ENCODE results near the gene SLC34A1. TPM values are rescaled to one million over a fixed set of nuclear protein-coding genes. Genes with fewer than 3 reads are reported as not detected.

SLC34A1 gene
- total and polyA plus RNA-seq, 2 of the 13 experiments (the other 11 are each of a cell fraction or from before 2014, with no cell fraction given), result 0.03 to 0.20 TPM

- TF ChIP-seq KLF16 (CRISPR knock-in tag; IDR thresholded peaks at IDR 0.05) (peak in 1 of 2 experiments; percentile 54; a peak in 1 of 4 replicates), PHF8 (CRISPR knock-in tag; IDR thresholded peaks at IDR 0.05) (peak; percentile 79), YEATS2 (CRISPR knock-in tag; IDR thresholded peaks at IDR 0.05; ENCODE audit: borderline replicate concordance) (peak; percentile 63; the same call in 1 of the 2 replicates), ZNF263 (CRISPR knock-in tag; IDR thresholded peaks at IDR 0.05) (peak; percentile 97), ONECUT2 (CRISPR knock-in tag; IDR thresholded peaks at IDR 0.05) (no peak), ZNF280D (CRISPR knock-in tag; IDR thresholded peaks at IDR 0.05) (0 out of 2 replicates have a peak, but pooled peaks have one; percentile 33), DRAP1 (CRISPR knock-in tag; IDR thresholded peaks at IDR 0.05) (peak; percentile 63), PAX8 (CRISPR knock-in tag; IDR thresholded peaks at IDR 0.05; ENCODE audit: borderline replicate concordance) (peak; percentile 43; the same call in 1 of the 2 replicates), HOXD1 (CRISPR knock-in tag; IDR thresholded peaks at IDR 0.05) (no peak)
- TF ChIP-seq, protein P1, sequence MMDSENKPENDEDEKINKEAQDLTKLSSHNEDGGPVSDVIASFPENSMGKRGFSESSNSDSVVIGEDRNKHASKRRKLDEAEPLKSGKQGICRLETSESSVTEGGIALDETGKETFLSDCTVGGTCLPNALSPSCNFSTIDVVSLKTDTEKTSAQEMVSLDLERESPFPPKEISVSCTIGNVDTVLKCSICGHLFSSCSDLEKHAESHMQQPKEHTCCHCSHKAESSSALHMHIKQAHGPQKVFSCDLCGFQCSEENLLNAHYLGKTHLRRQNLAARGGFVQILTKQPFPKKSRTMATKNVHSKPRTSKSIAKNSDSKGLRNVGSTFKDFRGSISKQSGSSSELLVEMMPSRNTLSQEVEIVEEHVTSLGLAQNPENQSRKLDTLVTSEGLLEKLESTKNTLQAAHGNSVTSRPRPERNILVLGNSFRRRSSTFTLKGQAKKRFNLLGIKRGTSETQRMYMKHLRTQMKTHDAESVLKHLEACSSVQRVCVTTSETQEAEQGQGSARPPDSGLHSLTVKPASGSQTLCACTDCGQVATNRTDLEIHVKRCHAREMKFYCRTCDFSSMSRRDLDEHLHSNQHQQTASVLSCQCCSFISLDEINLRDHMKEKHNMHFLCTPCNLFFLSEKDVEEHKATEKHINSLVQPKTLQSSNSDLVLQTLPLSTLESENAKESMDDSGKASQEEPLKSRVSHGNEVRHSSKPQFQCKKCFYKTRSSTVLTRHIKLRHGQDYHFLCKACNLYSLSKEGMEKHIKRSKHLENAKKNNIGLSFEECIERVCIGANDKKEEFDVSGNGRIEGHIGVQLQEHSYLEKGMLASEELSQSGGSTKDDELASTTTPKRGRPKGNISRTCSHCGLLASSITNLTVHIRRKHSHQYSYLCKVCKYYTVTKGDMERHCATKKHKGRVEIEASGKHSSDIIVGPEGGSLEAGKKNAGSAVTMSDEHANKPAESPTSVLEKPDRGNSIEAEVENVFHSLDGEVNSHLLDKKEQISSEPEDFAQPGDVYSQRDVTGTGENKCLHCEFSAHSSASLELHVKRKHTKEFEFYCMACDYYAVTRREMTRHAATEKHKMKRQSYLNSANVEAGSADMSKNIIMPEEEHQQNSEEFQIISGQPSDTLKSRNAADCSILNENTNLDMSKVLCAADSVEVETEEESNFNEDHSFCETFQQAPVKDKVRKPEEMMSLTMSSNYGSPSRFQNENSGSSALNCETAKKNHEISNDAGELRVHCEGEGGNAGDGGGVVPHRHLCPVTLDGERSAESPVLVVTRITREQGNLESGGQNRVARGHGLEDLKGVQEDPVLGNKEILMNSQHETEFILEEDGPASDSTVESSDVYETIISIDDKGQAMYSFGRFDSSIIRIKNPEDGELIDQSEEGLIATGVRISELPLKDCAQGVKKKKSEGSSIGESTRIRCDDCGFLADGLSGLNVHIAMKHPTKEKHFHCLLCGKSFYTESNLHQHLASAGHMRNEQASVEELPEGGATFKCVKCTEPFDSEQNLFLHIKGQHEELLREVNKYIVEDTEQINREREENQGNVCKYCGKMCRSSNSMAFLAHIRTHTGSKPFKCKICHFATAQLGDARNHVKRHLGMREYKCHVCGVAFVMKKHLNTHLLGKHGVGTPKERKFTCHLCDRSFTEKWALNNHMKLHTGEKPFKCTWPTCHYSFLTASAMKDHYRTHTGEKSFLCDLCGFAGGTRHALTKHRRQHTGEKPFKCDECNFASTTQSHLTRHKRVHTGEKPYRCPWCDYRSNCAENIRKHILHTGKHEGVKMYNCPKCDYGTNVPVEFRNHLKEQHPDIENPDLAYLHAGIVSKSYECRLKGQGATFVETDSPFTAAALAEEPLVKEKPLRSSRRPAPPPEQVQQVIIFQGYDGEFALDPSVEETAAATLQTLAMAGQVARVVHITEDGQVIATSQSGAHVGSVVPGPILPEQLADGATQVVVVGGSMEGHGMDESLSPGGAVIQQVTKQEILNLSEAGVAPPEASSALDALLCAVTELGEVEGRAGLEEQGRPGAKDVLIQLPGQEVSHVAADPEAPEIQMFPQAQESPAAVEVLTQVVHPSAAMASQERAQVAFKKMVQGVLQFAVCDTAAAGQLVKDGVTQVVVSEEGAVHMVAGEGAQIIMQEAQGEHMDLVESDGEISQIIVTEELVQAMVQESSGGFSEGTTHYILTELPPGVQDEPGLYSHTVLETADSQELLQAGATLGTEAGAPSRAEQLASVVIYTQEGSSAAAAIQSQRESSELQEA (CRISPR knock-in tag; IDR thresholded peaks at IDR 0.05; ENCODE audit: not compliant biosample characterization), result peak; percentile 20
- TF ChIP-seq, protein P2, sequence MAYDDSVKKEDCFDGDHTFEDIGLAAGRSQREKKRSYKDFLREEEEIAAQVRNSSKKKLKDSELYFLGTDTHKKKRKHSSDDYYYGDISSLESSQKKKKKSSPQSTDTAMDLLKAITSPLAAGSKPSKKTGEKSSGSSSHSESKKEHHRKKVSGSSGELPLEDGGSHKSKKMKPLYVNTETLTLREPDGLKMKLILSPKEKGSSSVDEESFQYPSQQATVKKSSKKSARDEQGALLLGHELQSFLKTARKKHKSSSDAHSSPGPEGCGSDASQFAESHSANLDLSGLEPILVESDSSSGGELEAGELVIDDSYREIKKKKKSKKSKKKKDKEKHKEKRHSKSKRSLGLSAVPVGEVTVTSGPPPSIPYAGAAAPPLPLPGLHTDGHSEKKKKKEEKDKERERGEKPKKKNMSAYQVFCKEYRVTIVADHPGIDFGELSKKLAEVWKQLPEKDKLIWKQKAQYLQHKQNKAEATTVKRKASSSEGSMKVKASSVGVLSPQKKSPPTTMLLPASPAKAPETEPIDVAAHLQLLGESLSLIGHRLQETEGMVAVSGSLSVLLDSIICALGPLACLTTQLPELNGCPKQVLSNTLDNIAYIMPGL (CRISPR knock-in tag; IDR thresholded peaks at IDR 0.05; ENCODE audit: borderline replicate concordance in 1 of 2, low read depth in 1 of 2), result peak in 1 of 2 experiments; percentile 63; a peak in 1 of 4 replicates
- TF ChIP-seq, protein P3, sequence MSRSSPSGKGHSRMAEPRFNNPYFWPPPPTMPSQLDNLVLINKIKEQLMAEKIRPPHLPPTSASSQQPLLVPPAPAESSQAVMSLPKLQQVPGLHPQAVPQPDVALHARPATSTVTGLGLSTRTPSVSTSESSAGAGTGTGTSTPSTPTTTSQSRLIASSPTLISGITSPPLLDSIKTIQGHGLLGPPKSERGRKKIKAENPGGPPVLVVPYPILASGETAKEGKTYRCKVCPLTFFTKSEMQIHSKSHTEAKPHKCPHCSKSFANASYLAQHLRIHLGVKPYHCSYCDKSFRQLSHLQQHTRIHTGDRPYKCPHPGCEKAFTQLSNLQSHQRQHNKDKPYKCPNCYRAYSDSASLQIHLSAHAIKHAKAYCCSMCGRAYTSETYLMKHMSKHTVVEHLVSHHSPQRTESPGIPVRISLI (CRISPR knock-in tag; IDR thresholded peaks at IDR 0.05; ENCODE audit: borderline replicate concordance), result 0 out of 2 replicates have a peak, but pooled peaks have one; percentile 13
Observed at GRCh38 chr5:177366528-177367322, 17.5 kb upstream of the SLC34A1 start (continued).
